Measurements from ENCODE around the gene ADM2.

The ADM2 gene

DNA sequence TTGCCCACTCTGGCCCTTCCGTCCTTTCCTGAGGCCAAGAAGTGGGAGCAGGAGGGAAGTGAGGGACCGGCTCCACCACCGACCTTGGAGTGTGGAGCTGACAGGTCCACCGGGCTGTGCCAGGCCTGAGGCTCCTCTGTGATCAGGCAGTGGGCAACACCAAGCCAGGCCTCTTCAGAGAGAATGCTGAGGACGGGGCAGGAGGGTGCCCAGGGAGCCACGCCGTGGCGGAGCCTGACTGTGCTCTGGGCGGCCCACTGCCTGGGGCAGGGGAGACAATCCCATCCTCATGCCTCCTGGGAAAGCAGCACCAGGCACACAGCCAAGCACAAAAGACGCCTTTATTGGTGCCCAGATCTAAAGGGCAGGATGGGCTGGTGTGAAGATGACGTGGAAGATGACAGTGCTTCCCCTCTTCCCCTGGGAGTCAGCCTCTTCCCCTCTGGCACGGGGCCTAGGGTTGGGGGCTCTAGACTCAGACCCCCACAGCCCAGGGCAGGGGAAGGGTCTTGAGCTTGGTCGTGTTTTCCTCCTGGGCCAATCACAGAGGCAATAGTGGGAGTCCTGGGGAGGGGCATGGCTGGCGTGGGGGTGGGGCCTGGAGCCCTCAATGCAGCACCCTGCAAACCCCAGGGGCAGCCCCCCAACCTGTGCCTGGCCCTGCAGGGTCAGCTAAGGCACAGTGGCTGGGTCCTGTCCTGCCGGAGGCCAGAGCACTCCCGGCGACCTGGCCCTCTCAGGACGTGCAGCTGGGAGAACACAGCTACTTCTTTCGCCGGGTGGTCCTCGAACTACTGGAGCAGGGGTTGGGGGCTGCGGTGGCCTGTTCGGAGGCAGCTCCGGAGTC lies 21.5 kb downstream of the ADM2 start:
- H3K4me3 ChIP-seq (ENCODE audit: control insufficient read depth, low read depth, low read length), result no peak overlapping the region
- TF ChIP-seq, protein P1, sequence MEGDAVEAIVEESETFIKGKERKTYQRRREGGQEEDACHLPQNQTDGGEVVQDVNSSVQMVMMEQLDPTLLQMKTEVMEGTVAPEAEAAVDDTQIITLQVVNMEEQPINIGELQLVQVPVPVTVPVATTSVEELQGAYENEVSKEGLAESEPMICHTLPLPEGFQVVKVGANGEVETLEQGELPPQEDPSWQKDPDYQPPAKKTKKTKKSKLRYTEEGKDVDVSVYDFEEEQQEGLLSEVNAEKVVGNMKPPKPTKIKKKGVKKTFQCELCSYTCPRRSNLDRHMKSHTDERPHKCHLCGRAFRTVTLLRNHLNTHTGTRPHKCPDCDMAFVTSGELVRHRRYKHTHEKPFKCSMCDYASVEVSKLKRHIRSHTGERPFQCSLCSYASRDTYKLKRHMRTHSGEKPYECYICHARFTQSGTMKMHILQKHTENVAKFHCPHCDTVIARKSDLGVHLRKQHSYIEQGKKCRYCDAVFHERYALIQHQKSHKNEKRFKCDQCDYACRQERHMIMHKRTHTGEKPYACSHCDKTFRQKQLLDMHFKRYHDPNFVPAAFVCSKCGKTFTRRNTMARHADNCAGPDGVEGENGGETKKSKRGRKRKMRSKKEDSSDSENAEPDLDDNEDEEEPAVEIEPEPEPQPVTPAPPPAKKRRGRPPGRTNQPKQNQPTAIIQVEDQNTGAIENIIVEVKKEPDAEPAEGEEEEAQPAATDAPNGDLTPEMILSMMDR (IDR thresholded peaks at IDR 0.05; ENCODE audit: control insufficient read depth, insufficient read depth, low read depth, low read length, missing control alignments), result no peak
- DNase-seq (ENCODE audit: low read depth), result no peak

DNA sequence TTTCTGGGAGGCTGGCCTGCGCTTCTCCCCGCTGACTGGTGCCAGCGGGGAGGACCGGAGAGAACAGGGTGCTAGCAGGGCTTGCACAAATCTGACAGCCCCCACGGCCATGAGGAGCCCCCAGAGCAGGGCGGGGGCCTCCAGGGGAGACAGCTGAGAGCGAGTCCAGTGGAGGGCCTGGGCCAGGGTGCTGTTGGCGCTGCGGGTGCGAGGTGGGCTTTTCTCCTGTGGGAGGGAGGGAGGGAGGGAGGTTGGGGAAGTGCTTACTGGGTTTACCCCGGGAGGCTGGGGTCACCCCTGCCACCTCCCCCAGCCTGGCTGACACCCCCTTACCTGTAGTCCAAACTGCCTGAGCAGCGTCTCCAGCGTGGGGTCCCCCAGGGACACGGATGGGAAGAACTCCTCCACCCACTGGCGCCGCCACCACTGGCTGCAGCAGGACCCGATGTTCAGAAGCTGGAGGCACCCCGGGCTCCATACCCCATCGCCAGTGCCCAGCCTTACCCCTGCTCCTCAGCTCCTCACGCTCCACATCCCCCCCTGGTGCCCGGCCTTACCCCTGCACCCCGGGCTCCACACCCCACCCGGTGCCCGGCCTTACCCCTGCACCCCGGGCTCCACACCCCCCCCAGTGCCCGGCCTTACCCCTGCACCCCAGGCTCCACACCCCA lies 22.3 kb downstream of the ADM2 start:
- H3K4me3 ChIP-seq (ENCODE audit: control insufficient read depth, low read depth, low read length), result no peak overlapping the region
- TF ChIP-seq, protein P1 (IDR thresholded peaks at IDR 0.05; ENCODE audit: control insufficient read depth, insufficient read depth, low read depth, low read length, missing control alignments), result peak; percentile 15
- no peak for DNase-seq (ENCODE audit: low read depth)

DNA sequence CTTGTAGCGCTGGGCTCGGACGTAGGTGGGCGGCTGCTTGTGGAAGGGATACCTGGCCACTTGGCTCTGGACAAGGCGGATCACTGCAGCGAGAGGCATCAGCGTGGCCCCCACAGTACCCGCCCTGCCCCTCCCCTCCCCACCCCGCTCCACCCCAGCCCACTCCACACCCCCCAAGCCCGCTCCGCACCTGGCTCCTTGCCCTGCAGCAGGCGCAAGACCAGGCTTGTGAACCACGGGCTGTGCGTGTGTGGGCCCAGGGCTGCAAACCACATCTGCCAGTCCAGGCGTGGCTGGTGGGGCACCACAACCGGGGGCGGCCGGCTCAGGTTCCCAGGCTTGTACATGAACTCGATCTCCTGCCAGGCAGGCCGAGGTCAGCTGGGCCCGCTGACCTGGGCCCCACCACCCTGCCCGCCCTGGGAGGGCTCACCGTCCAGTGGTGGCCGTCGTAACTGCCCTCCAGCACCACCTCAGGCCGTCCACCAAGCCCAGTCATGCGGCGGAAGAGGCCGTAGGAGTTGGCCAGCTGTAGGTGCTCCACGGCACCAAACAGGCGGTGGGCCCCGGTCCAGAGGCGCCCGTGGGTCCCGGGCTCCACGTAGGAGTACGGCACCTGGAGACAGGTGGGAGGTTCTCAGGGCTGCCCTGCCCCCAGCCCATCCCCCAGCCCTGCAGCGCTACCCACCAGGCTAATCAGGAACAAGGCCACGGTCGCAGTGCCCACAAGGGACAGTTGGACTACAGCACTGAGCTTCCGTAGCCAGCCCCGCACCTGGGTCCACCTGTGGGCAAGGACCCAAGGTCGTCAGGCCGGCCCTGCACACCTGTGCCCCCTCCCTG lies 23.2 kb downstream of the ADM2 start:
- no peak for DNase-seq (ENCODE audit: low read depth)
- TF ChIP-seq, protein P1 (IDR thresholded peaks at IDR 0.05; ENCODE audit: control insufficient read depth, insufficient read depth, low read depth, low read length, missing control alignments), result no peak
- no peak overlapping the region for H3K4me3 ChIP-seq (ENCODE audit: control insufficient read depth, low read depth, low read length)

DNA sequence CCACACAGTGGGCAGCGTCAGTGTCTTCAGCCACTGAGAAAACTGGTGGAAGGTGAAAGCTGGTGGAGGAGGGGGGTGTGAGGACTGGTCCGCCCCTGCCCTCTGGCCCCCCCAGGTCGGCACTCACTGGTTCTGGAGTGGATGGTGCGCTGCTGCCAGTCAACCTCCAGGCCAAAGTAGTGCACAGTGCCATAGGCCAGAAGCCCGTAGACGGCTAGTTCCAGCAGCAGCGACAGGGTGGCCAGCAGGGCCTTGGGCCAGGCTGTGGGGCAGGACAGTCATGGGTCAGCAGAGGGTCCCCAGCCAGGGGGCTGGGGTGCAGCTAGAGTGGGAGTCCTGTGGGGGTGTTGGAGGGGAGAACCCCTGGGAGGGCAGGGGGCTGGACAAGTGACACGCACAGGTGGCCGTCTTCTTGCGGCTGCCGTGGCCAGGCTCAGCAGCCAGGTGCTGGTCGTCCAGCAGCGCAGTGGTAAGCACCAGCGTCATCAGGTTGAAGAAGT lies 24.0 kb downstream of the ADM2 start:
- DNase-seq (ENCODE audit: low read depth), result no peak
- H3K4me3 ChIP-seq (ENCODE audit: control insufficient read depth, low read depth, low read length), result no peak overlapping the region
- TF ChIP-seq, protein P1 (IDR thresholded peaks at IDR 0.05; ENCODE audit: control insufficient read depth, insufficient read depth, low read depth, low read length, missing control alignments), result no peak

DNA sequence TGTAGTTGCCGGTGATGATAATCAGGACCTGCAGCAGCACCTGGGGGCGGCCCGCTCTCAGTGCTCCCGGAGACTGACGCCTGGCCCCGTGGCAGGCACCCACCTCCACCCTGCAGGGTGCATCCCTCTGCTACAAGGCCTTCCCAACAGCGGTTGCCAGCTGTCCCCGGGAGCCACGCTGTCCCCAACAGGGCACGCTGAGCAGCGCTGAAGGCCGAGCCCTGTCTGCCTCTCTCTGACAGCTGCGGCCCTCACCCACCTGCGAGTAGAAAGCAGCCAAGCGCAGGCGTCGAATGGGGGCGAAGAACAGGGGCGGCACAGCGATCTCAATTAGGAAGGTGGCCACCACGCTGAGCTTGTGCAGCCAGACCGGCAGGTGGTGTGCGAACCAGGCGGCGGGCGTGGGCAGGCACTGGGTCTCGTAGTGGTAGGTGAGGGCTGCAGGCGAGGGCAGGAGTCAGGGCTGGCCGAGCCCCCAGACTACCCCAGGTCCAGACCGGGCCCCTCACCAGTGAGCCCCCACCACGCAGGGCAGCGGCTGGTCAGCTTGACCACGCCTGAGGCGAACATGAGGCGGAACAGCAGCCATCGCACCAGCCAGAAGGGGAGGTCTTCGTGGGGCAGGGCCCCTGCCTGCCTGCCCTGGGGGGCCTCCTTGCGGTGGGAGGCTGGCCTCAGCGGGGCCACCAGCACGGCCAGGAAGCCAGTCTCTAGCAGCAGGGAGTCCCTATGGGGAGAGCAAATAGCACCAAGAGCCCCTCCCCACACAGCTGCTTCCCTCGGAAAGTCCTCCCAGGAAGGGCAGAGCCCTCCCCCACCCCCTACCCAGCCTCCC lies 24.6 kb downstream of the ADM2 start:
- no peak for DNase-seq (ENCODE audit: low read depth)
- peak overlapping the region; percentile 100 for H3K4me3 ChIP-seq (ENCODE audit: control insufficient read depth, low read depth, low read length)
- TF ChIP-seq, protein P1 (IDR thresholded peaks at IDR 0.05; ENCODE audit: control insufficient read depth, insufficient read depth, low read depth, low read length, missing control alignments), result no peak
